IMR-90 (cell line): ENCODE measurements around the gene CALML3. TPM values are rescaled to one million over a fixed set of nuclear protein-coding genes. Genes with fewer than 3 reads are reported as not detected.

ENCODE experiments used
- ATAC-seq: fragments of 200-7000 bp; cut with Tn5 transposase; 2 replicates; pipeline ENCODE4 v1.9.1; 2020; ENCODE audit warnings: low read depth, mild to moderate bottlenecking, moderate library complexity
- BruUV-seq: library from RNA; stranded (reverse); fragments of 400-500 nt; replicated peaks from 2 replicates; lab custom pipeline; 2021; lab: Mats Ljungman, UMichigan
- CTCF ChIA-PET: fragments of 300-600 bp; formaldehyde crosslinking; extraction: SDS; loops from one replicate; lab custom pipeline; 2021; ENCODE audit warnings: antibody characterized with exemption; lab: Yijun Ruan, JAX
- POLR2A ChIA-PET: fragments of 300-600 bp; sonication (Branson Sonifier 250); formaldehyde crosslinking; loops from one replicate; lab custom pipeline; 2022; ENCODE audit warnings: antibody characterized with exemption; ENCODE audit not compliant: unreplicated experiment; lab: Charles Lee
- DNase-seq: peaks from one replicate; pipeline ENCODE4 v3.0.0; 2013
- H2AFZ ChIP-seq: replicated peaks from 2 replicates; pipeline ENCODE3; 2013; ENCODE audit warnings: low read length, mild to moderate bottlenecking; ENCODE audit not compliant: poor library complexity
- H2AK5ac ChIP-seq: 2 replicates; pipeline ENCODE4 v1.6.1; 2013; ENCODE audit warnings: low read depth, low read length, inconsistent platforms
- H2AK9ac ChIP-seq: replicated peaks from 2 replicates; pipeline ENCODE3; 2013; ENCODE audit warnings: mild to moderate bottlenecking, low read depth, low read length, moderate library complexity; ENCODE audit not compliant: poor library complexity
- H2BK120ac ChIP-seq: 2 replicates; pipeline ENCODE4 v1.6.1; 2013; ENCODE audit warnings: low read depth, low read length, inconsistent platforms
- H2BK15ac ChIP-seq: 3 replicates; pipeline ENCODE4 v1.6.1; 2013; ENCODE audit warnings: low read depth, low read length, inconsistent platforms
- H2BK20ac ChIP-seq: 2 replicates; pipeline ENCODE4 v1.6.1; 2013; ENCODE audit warnings: low read depth, mild to moderate bottlenecking, inconsistent platforms, low read length, moderate library complexity
- H2BK5ac ChIP-seq: 2 replicates; pipeline ENCODE4 v1.6.1; 2013; ENCODE audit warnings: mild to moderate bottlenecking, low read depth, low read length, inconsistent platforms; ENCODE audit not compliant: poor library complexity, severe bottlenecking
- H3K14ac ChIP-seq: replicated peaks from 2 replicates; pipeline ENCODE4 v1.6.1; 2013; ENCODE audit warnings: low read depth, low read length, inconsistent platforms
- H3K18ac ChIP-seq: 2 replicates; pipeline ENCODE4 v1.6.1; 2013; ENCODE audit warnings: low read depth, low read length, control low read depth
- H3K23ac ChIP-seq: 2 replicates; pipeline ENCODE4 v1.6.1; 2013; ENCODE audit warnings: low read depth, low read length, inconsistent platforms
- H3K27ac ChIP-seq: 2 replicates; pipeline ENCODE4 v1.5.1; 2013; ENCODE audit warnings: mild to moderate bottlenecking, control low read depth, low read length; ENCODE audit not compliant: insufficient read depth
- H3K27me3 ChIP-seq: 2 replicates; pipeline ENCODE4 v1.6.1; 2013; ENCODE audit warnings: low read length; ENCODE audit not compliant: control insufficient read depth, insufficient read depth
- H3K36me3 ChIP-seq: 2 replicates; pipeline ENCODE4 v1.6.1; 2013; ENCODE audit warnings: low read length, mixed read lengths; ENCODE audit not compliant: control insufficient read depth, insufficient read depth
- H3K4ac ChIP-seq: 2 replicates; pipeline ENCODE4 v1.6.1; 2013; ENCODE audit warnings: low read depth, low read length, inconsistent platforms
- H3K4me1 ChIP-seq: 2 replicates; pipeline ENCODE4 v1.6.1; 2013; ENCODE audit warnings: low read length, mixed read lengths; ENCODE audit not compliant: control insufficient read depth, insufficient read depth
- H3K4me2 ChIP-seq: 2 replicates; pipeline ENCODE4 v1.6.1; 2013; ENCODE audit warnings: low read depth, mild to moderate bottlenecking, control low read depth, low read length, moderate library complexity
- H3K4me3 ChIP-seq: 2 replicates; pipeline ENCODE4 v1.5.1; 2013; ENCODE audit warnings: low read depth, mild to moderate bottlenecking, control low read depth, low read length, moderate library complexity; ENCODE audit not compliant: insufficient read depth
- H3K56ac ChIP-seq: 2 replicates; pipeline ENCODE4 v1.6.1; 2013; ENCODE audit warnings: low read length, inconsistent platforms; ENCODE audit not compliant: insufficient read depth; ENCODE audit errors: extremely low read depth
- H3K79me1 ChIP-seq, 2 experiments: 2 replicates each; pipeline ENCODE4 v1.6.1; 2013; ENCODE audit warnings: low read length in 2 of 2, inconsistent platforms in 1 of 2, low read depth in 1 of 2
- H3K9ac ChIP-seq: 2 replicates; pipeline ENCODE4 v1.6.1; 2013; ENCODE audit warnings: low read depth, low read length, control low read depth
- H3K9me1 ChIP-seq: 2 replicates; pipeline ENCODE4 v1.6.1; 2013; ENCODE audit warnings: low read length, inconsistent platforms; ENCODE audit not compliant: insufficient read depth
- H3K9me3 ChIP-seq: 2 replicates; pipeline ENCODE4 v1.6.1; 2013; ENCODE audit warnings: low read length; ENCODE audit not compliant: control insufficient read depth, insufficient read depth
- H4K20me1 ChIP-seq: 2 replicates; pipeline ENCODE4 v1.6.1; 2013; ENCODE audit warnings: low read length, inconsistent platforms; ENCODE audit not compliant: insufficient read depth
- H4K5ac ChIP-seq: 2 replicates; pipeline ENCODE4 v1.6.1; 2013; ENCODE audit warnings: mild to moderate bottlenecking, low read depth, low read length, control low read depth
- H4K8ac ChIP-seq, 2 experiments: 2 replicates each; pipeline ENCODE4 v1.6.1; 2013; ENCODE audit warnings: low read depth in 2 of 2, low read length in 2 of 2, control low read depth in 1 of 2, inconsistent platforms in 1 of 2
- H4K91ac ChIP-seq: 2 replicates; pipeline ENCODE4 v1.6.1; 2013; ENCODE audit warnings: low read depth, low read length, inconsistent platforms; ENCODE audit not compliant: insufficient read depth
- CEBPB ChIP-seq: IDR thresholded peaks from 2 replicates; pipeline ENCODE4 v1.6.1; 2012; ENCODE audit warnings: low read depth, low read length, improper control_type of control experiment
- MAFK ChIP-seq: IDR thresholded peaks from 2 replicates; pipeline ENCODE4 v1.6.1; 2012; ENCODE audit warnings: low read depth, low read length, improper control_type of control experiment
- whole genome bisulfite sequencing, 2 experiments: methylation state at CpG; one replicate each; pipeline versions ENCODE4 v1.1.5 to v1.1.7; 2013; ENCODE audit warnings: missing lambda C conversion rate in 2 of 2; ENCODE audit not compliant: insufficient read length in 1 of 2; ENCODE audit errors: extremely low coverage in 2 of 2; 5-methylcytosine and 5-hydroxymethylcytosine counted together
- dilution Hi-C: fragments of 300-500 bp; cut with HindIII; formaldehyde crosslinking; loops from one replicate; pipeline ENCODE4 v1.14.3; 2018; ENCODE audit warnings: low sequenced_read_pairs; ENCODE audit not compliant: unreplicated experiment
- in situ Hi-C: fragments of 300-500 bp; cut with MboI; formaldehyde crosslinking; loops from 3 replicates; pipeline ENCODE4 v1.14.3; 2019; ENCODE audit warnings: low sequenced_read_pairs, inconsistent platforms, mixed read lengths
- intact Hi-C: fragments of 100-400 bp; cut with micrococcal nuclease; formaldehyde crosslinking; loops from 2 replicates; pipeline ENCODE4 v1.10.0; 2022
- polyA plus RNA-seq, 3 experiments: library from polyadenylated mRNA; depleted of rRNA; stranded (reverse); fragments of >200 nt; gene quantifications; 2 replicates each; pipeline ENCODE4 v1.2.3, GENCODE V29; 2012; ENCODE audit warnings: low replicate concordance in 1 of 3
- total RNA-seq: library from RNA; depleted of rRNA; stranded (reverse); fragments of >200 nt; gene quantifications from 2 replicates; pipeline ENCODE4 v1.2.3, GENCODE V29; 2012

The CALML3 gene
- total and polyA plus RNA-seq, 2 of the 4 experiments (the other 2 are of a cell fraction) = not detected

DNA sequence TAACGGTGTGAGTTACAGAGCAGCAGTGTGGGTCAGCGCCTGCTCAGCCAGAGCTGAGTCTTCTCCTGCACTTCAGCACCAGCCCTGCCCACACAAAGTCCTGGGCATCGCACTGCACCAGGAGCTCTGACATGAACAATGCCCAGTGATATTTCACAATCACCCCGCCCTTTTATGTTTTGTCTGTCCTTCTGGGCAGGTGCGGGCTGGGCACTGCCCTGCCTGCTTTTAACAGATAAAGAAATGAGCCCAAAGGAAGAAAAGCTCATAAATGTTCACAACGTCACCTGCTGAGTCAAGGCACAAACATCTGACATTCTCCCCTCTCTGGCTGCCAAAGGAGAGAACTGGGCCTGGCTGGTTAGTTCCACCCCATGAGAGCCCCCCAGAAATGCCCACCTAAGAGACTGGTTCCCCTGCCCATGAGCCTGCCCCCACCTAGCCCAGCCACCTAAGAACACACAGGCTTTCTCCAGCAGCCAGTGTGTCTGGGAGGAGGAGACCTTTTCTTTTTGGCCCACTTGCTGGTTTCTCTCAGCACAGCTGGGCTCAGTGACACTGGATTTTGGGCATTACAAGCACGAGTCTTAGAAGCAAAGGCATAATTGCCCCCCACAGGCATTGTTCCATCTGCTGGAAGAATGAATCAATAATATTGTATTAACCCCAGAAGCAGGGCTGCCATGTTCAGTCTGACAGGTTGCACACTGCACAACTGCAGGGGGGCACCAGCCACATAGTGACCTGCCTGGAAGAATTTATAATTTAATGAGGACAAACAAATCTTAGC is 22.3 kb downstream of the CALML3 start:
- Histone ChIP-seq H4K91ac (peak overlapping the region; percentile 95), H3K36me3 (no peaks in the 10 kb centered on the region), H2BK20ac (peak overlapping the region; percentile 95), H3K4ac (peak overlapping the region; percentile 98), H3K14ac (peak overlapping the region; percentile 84), H3K27me3 (no peaks in the 10 kb centered on the region), H2AK9ac (peak overlapping the region; percentile 94), H3K4me3 (no peak overlapping the region), H3K18ac (peak overlapping the region; percentile 70), H2BK120ac (peak overlapping the region; percentile 98), H2AFZ (peak overlapping the region; percentile 81), H3K4me2 (no peak overlapping the region), H4K20me1 (no peaks in the 10 kb centered on the region), H3K56ac (peak overlapping the region; percentile 38; the same call in 1 of the 2 replicates), H3K9me1 (peaks cover 34% of the 10 kb centered on the region), H3K4me1 (peaks cover 52% of the 10 kb centered on the region), H2BK15ac (peak overlapping the region; percentile 94; the same call in 2 of the 3 replicates), H3K23ac (peak overlapping the region; percentile 96), H2AK5ac (peak overlapping the region; percentile 97), H3K9ac (0 out of 2 replicates have a peak overlapping the region, but pooled peaks have one; percentile 13), H4K5ac (peak overlapping the region; percentile 81), H2BK5ac (peak overlapping the region; percentile 94), H4K8ac (peak overlapping the region; percentile 67 to 90), H3K79me1 (peaks cover 0 to 20% of the 10 kb centered on the region in 2 experiments; a peak in 2 of 4 replicates), H3K27ac (peak overlapping the region; percentile 57), H3K9me3 (peaks cover 6% of the 10 kb centered on the region; the same call in 1 of the 2 replicates)
- DNase-seq = peak; percentile 67
- dilution Hi-C loops = no loop called here
- no peak for ATAC-seq
- intact Hi-C loops = loop anchor here (2.0 to 5.0 kb wide), 2 partner anchors 75 to 100 kb away; no protein-coding TSS in a partner anchor
- ChIA-PET POLR2A (no interaction called here), CTCF (no interaction called here)
- in situ Hi-C loops = no loop called here
- TF ChIP-seq MAFK (no peak), CEBPB (peak; percentile 83)
- 88% methylated on average over 3 of the region's 7 CpGs; no CpG with 5 or more reads in 1 of the 2 experiments for WGBS, 2 experiments
- BruUV-seq = no TSS peak
